OCI-LY1 (cell line): ENCODE measurements around the gene DYSF.

Source experiments
- H2AFZ ChIP-seq: fragments of 200-600 bp; sonication (generic), shearing (Covaris generic); 2 replicates; pipeline ENCODE4 v1.6.0; 2014; ENCODE audit warnings: antibody characterized with exemption, mild to moderate bottlenecking, low read length
- H3F3A ChIP-seq: fragments of 200-600 bp; sonication (generic), shearing (Covaris generic); 2 replicates; pipeline ENCODE4 v1.6.0; 2014; ENCODE audit warnings: mild to moderate bottlenecking, antibody characterized with exemption, low read length, moderate library complexity; ENCODE audit not compliant: insufficient read depth
- H3K27ac ChIP-seq: fragments of 200-600 bp; sonication (generic); 2 replicates; pipeline ENCODE4 v1.5.1; 2014; ENCODE audit warnings: low read length, mixed run types, mild to moderate bottlenecking, low read depth; ENCODE audit not compliant: poor library complexity, severe bottlenecking
- H3K27me3 ChIP-seq: fragments of 200-600 bp; sonication (generic); 2 replicates; pipeline ENCODE4 v1.6.0; 2014; ENCODE audit warnings: antibody characterized with exemption, mild to moderate bottlenecking, low read length, moderate library complexity; ENCODE audit not compliant: insufficient read depth
- H3K36me3 ChIP-seq: fragments of 200-600 bp; sonication (generic); 2 replicates; pipeline ENCODE4 v1.6.1; 2014; ENCODE audit warnings: mild to moderate bottlenecking, antibody characterized with exemption, low read length, moderate library complexity, mixed read lengths; ENCODE audit not compliant: insufficient read depth
- H3K4me1 ChIP-seq: fragments of 200-600 bp; sonication (generic); 2 replicates; pipeline ENCODE4 v1.5.1; 2014; ENCODE audit warnings: mild to moderate bottlenecking, low read length, moderate library complexity; ENCODE audit not compliant: insufficient read depth, severe bottlenecking
- H3K4me2 ChIP-seq: fragments of 200-600 bp; sonication (generic), shearing (Covaris generic); 2 replicates; pipeline ENCODE4 v1.6.1; 2014; ENCODE audit warnings: low read length
- H3K4me3 ChIP-seq: fragments of 200-600 bp; sonication (generic); 2 replicates; pipeline ENCODE4 v1.5.1; 2014; ENCODE audit warnings: low read length, low read depth, mild to moderate bottlenecking, mixed read lengths; ENCODE audit not compliant: poor library complexity, severe bottlenecking
- H3K79me2 ChIP-seq: fragments of 200-600 bp; shearing (Covaris generic); 2 replicates; pipeline ENCODE4 v1.6.1; 2016; ENCODE audit warnings: mixed run types, low read length, mixed read lengths; ENCODE audit not compliant: insufficient read depth
- H3K9ac ChIP-seq: fragments of 200-600 bp; sonication (generic), shearing (Covaris generic); 2 replicates; pipeline ENCODE4 v1.6.1; 2014; ENCODE audit warnings: mild to moderate bottlenecking, low read length, mixed read lengths
- H3K9me2 ChIP-seq: fragments of 200-600 bp; sonication (generic), shearing (Covaris generic); 2 replicates; pipeline ENCODE4 v1.6.1; 2014; ENCODE audit warnings: low read depth, mild to moderate bottlenecking, low read length, mixed read lengths
- H3K9me3 ChIP-seq: fragments of 200-600 bp; shearing (Covaris generic); 2 replicates; pipeline ENCODE4 v1.6.1; 2014; ENCODE audit warnings: low read length, mixed read lengths
- H4K20me1 ChIP-seq: fragments of 200-600 bp; sonication (generic), shearing (Covaris generic); 2 replicates; pipeline ENCODE4 v1.6.0; 2016; ENCODE audit warnings: mild to moderate bottlenecking, low read length; ENCODE audit not compliant: insufficient read depth
- CTCF ChIP-seq: fragments of 200-600 bp; sonication (generic), shearing (Covaris generic); IDR thresholded peaks from 2 replicates; pipeline ENCODE4 v1.5.1; 2017; ENCODE audit warnings: mild to moderate bottlenecking, antibody characterized with exemption, low read length, moderate library complexity, mixed read lengths
- EZH2 ChIP-seq: fragments of 200-600 bp; sonication (generic), shearing (Covaris generic); IDR thresholded peaks from 2 replicates; pipeline ENCODE4 v1.8.0; 2017; ENCODE audit warnings: borderline replicate concordance, mixed run types, mild to moderate bottlenecking, antibody characterized with exemption, low read length, moderate library complexity, mixed read lengths

The DYSF gene

GRCh38 chr2:71682341-71682740, 229.0 kb downstream of the DYSF start:
- Histone ChIP-seq H2AFZ (no peak overlapping the region), H3K27me3 (no peaks in the 10 kb centered on the region), H3K4me2 (no peak overlapping the region), H3K4me1 (no peaks in the 10 kb centered on the region), H3K9ac (no peak overlapping the region), H4K20me1 (no peaks in the 10 kb centered on the region), H3K4me3 (no peak overlapping the region), H3K9me3 (no peaks in the 10 kb centered on the region), H3K36me3 (no peaks in the 10 kb centered on the region), H3K79me2 (no peaks in the 10 kb centered on the region), H3K27ac (no peak overlapping the region), H3K9me2 (no peaks in the 10 kb centered on the region), H3F3A (no peaks in the 10 kb centered on the region)
- no peak for TF ChIP-seq CTCF
- TF ChIP-seq EZH2: no peak

- Histone ChIP-seq H3K27me3 (no peaks in the 10 kb centered on the region), H3K4me1 (no peaks in the 10 kb centered on the region), H3K4me3 (no peak overlapping the region), H3K27ac (no peak overlapping the region), H3K9me2 (no peaks in the 10 kb centered on the region), H3K9me3 (no peaks in the 10 kb centered on the region), H3K9ac (no peak overlapping the region), H4K20me1 (no peaks in the 10 kb centered on the region), H3K79me2 (no peaks in the 10 kb centered on the region), H2AFZ (no peak overlapping the region), H3K4me2 (no peak overlapping the region), H3F3A (no peaks in the 10 kb centered on the region), H3K36me3 (no peaks in the 10 kb centered on the region)
- TF ChIP-seq CTCF: no peak
- no peak for TF ChIP-seq EZH2
Observed at GRCh38 chr2:71683070-71683469, 229.7 kb downstream of the DYSF start.

GRCh38 chr2:71683666-71684065, 230.3 kb downstream of the DYSF start:
- no peaks in the 10 kb centered on the region for H3K79me2 ChIP-seq
- H3K36me3 ChIP-seq: no peaks in the 10 kb centered on the region
- no peak for TF ChIP-seq EZH2
- TF ChIP-seq CTCF: no peak
- H3K9me2 ChIP-seq: no peaks in the 10 kb centered on the region
- no peak overlapping the region for H3K4me3 ChIP-seq
- no peaks in the 10 kb centered on the region for H3K9me3 ChIP-seq
- H3K9ac ChIP-seq: no peak overlapping the region
- H4K20me1 ChIP-seq: no peaks in the 10 kb centered on the region
- H2AFZ ChIP-seq: no peak overlapping the region
- no peaks in the 10 kb centered on the region for H3K4me1 ChIP-seq
- no peaks in the 10 kb centered on the region for H3F3A ChIP-seq
- no peaks in the 10 kb centered on the region for H3K27me3 ChIP-seq
- H3K27ac ChIP-seq: no peak overlapping the region
- no peak overlapping the region for H3K4me2 ChIP-seq
